Lung (tissue), 12 donors: ENCODE results near the gene GALNT6. TPM values are rescaled to one million over a fixed set of nuclear protein-coding genes. Genes with fewer than 3 reads are reported as not detected.

Experiments
- ATAC-seq: fragments of 200-7000 bp; cut with Tn5 transposase; one replicate; pipeline ENCODE4 v1.9.1; 2020; ENCODE audit warnings: moderate number of reproducible peaks; ENCODE audit not compliant: insufficient read depth, low FRiP score
- DNase-seq, 3 donors: peaks; one replicate each; pipeline ENCODE4 v3.0.0-alpha.2; 2013 to 2017
- H3K27ac ChIP-seq, 2 donors: one replicate each; pipeline ENCODE4 v1.5.1; 2013; ENCODE audit warnings: mild to moderate bottlenecking in 2 of 2, moderate library complexity in 2 of 2, control low read depth in 1 of 2, inconsistent platforms in 1 of 2, low read depth in 1 of 2, low read length in 1 of 2
- H3K27me3 ChIP-seq, 3 donors: one replicate each; pipeline ENCODE4 v1.5.1; 2013; ENCODE audit warnings: low read length in 2 of 3; ENCODE audit not compliant: control insufficient read depth in 3 of 3, insufficient read depth in 3 of 3
- H3K36me3 ChIP-seq, 4 donors: one replicate each; pipeline ENCODE4 v1.5.1; 2013; ENCODE audit warnings: low read length in 4 of 4, mild to moderate bottlenecking in 1 of 4, moderate library complexity in 1 of 4; ENCODE audit not compliant: control insufficient read depth in 4 of 4, insufficient read depth in 4 of 4
- H3K4me1 ChIP-seq, 5 donors: one replicate each; pipeline ENCODE4 v1.5.1; 2013; ENCODE audit warnings: low read length in 5 of 5, mild to moderate bottlenecking in 2 of 5, moderate library complexity in 1 of 5; ENCODE audit not compliant: control insufficient read depth in 5 of 5, insufficient read depth in 5 of 5
- H3K4me3 ChIP-seq: one replicate; pipeline ENCODE4 v1.5.1; 2013; ENCODE audit warnings: mild to moderate bottlenecking, control low read depth, moderate library complexity
- H3K9ac ChIP-seq, 2 donors: one replicate each; pipeline ENCODE4 v1.5.1; 2013; ENCODE audit warnings: low read length in 2 of 2, control low read depth in 1 of 2; ENCODE audit not compliant: insufficient read depth in 1 of 2
- H3K9me3 ChIP-seq, 4 donors: one replicate each; pipeline ENCODE4 v1.5.1; 2013; ENCODE audit warnings: low read length in 3 of 4, mild to moderate bottlenecking in 1 of 4, moderate library complexity in 1 of 4; ENCODE audit not compliant: control insufficient read depth in 4 of 4, insufficient read depth in 3 of 4
- CTCF ChIP-seq: IDR thresholded peaks from 2 replicates; pipeline ENCODE4 v1.5.1; 2012; ENCODE audit warnings: mild to moderate bottlenecking; ENCODE audit errors: control extremely low read depth, extremely low read depth
- WGBS, 2 donors: extraction: QIAGEN DNeasy Blood & Tissue Kit; methylation state at CpG; one replicate each; pipeline ENCODE4 v1.1.7; 2013; 5-methylcytosine and 5-hydroxymethylcytosine counted together
- polyA plus RNA-seq, 2 donors: library from polyadenylated mRNA; stranded (reverse); fragments of 200-250 nt; gene quantifications; one replicate each; pipeline ENCODE4 v1.2.1, GENCODE V29; 2013
- total RNA-seq, 2 donors: library from RNA; depleted of rRNA in 1 of 2; stranded (reverse); fragments of >200 nt in 1 of 2; gene quantifications; one replicate each; pipeline ENCODE4 v1.2.1, GENCODE V29; 2014 to 2021
- donor health status: control.
- donor health status: control.
- donor health status: Bipolar disorder and iron deficiency.
- donor health status: healthy.
- donor health status: DM: yes; HTN: yes; CAD: no.

The GALNT6 gene
- total and polyA plus RNA-seq, 4 donors = 5.5 to 36.0 (median 9.0) TPM

GRCh38 chr12:51357374-51358047 lies 33.7 kb downstream of the GALNT6 start:
- no peak for TF ChIP-seq CTCF
- no peak overlapping the region for H3K4me3 ChIP-seq
- no peaks in the 10 kb centered on the region for H3K36me3 ChIP-seq
- H3K9ac ChIP-seq = no peak overlapping the region
- ATAC-seq (no peak), DNase-seq (no peak)
- no peaks in the 10 kb centered on the region for H3K27me3 ChIP-seq
- no peaks in the 10 kb centered on the region for H3K4me1 ChIP-seq
- WGBS, 2 donors = 71 to 77% methylated on average over 10 of the region's 10 CpGs
- H3K27ac ChIP-seq = no peak overlapping the region
- H3K9me3 ChIP-seq = peaks cover 0 to 4% (median 0%) of the 10 kb centered on the region in 4 donors

- Histone ChIP-seq H3K9me3 (peaks cover 0 to 1% (median 0%) of the 10 kb centered on the region in 4 donors), H3K4me3 (no peak overlapping the region), H3K4me1 (no peaks in the 10 kb centered on the region), H3K9ac (no peak overlapping the region), H3K27ac (no peak overlapping the region), H3K36me3 (no peaks in the 10 kb centered on the region), H3K27me3 (no peaks in the 10 kb centered on the region)
- ATAC-seq = peak; percentile 34
- peak; percentile 14 for TF ChIP-seq CTCF
- WGBS, 2 donors = 51 to 57% methylated on average over 11 of the region's 11 CpGs
- DNase-seq = peak; percentile 37 to 52 (median 51)
Measured at GRCh38 chr12:51351913-51352532, 39.2 kb downstream of the GALNT6 start.

DNA sequence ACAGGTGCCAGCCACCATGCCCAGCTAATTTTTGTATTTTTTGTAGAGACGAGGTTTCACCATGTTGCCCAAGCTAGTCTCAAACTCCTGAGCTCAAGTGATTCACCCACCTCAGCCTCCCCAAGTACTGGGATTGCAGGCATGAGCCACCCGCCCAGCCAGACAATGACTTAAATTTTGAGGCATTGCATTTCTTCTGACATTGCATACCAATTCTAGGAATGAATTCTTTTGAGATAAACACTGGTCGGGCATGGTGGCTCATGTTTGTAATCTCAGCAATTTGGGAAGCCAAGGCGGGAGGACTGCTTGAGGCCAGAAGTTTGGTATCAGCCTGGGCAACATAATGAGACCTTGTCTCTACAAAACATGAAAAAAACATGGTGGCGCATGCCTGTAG lies 42.2 kb downstream of the GALNT6 start:
- no peak for DNase-seq
- H3K27me3 ChIP-seq = no peaks in the 10 kb centered on the region
- no peaks in the 10 kb centered on the region for H3K4me1 ChIP-seq
- H3K36me3 ChIP-seq = no peaks in the 10 kb centered on the region
- H3K9me3 ChIP-seq = no peaks in the 10 kb centered on the region
- H3K4me3 ChIP-seq = no peak overlapping the region
- 89 to 94% methylated on average over 5 of the region's 5 CpGs for WGBS, 2 donors
- TF ChIP-seq CTCF = no peak
- no peak overlapping the region for H3K9ac ChIP-seq
- ATAC-seq = no peak
- no peak overlapping the region for H3K27ac ChIP-seq
